Measurements from ENCODE around the gene SLC38A9.

GRCh38 chr5:55604611-55605067 is 107.5 kb downstream of the SLC38A9 start:
- TF ChIP-seq CTCF (IDR thresholded peaks at IDR 0.05; ENCODE audit: low read length) (no peak), EZH2 (IDR thresholded peaks at IDR 0.05; ENCODE audit: borderline replicate concordance, low read length) (no peak)

Data from OCI-LY1 (cell line).